ENCODE data around the gene NAALADL2. TPM values are rescaled to one million over a fixed set of nuclear protein-coding genes. Genes with fewer than 3 reads are reported as not detected.
"Not testable (repeated sequence)": the region's sequence is repeated elsewhere in the genome, so short reads cannot be mapped to it uniquely, and the experiment has no call there.

NAALADL2 gene
- total RNA-seq, 5 donors from 2014 or later (not counting 1 experiment from before 2014, with no cell fraction given) = 0.13 to 1.4 (median 0.36) TPM; not detected in 1

DNA sequence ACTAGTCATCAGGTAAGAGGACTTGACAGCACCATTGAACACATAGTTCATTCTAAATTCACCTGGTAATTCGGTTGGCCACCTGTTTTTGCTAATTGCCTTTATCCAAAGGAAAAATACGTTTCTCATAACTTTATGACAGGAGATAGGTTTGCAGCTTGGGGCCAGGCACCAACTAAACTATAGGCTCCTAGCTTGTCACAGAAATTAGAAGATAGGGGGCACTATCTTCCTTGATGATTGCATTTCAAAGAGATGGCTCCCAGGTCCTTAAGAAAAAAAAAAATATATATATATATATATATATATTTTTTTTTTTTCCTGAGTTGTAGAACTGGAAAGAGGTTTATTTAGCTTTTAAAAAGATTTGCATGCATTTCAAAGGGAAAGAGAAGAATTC, 563.6 kb downstream of the NAALADL2 start:
- no peaks in the 10 kb centered on the region for H3K36me3 ChIP-seq (ENCODE audit: control insufficient read depth in 2 of 2, extremely low read depth in 1 of 2, insufficient read depth in 1 of 2, low read length in 1 of 2)
- no peak overlapping the region for H3K4me3 ChIP-seq (ENCODE audit: control insufficient read depth in 1 of 2, extremely low read depth in 1 of 2, low read length in 1 of 2)
- Mint-ChIP-seq H3K27me3 (no peaks in the 10 kb centered on the region), H3K27ac (no peak overlapping the region), H3K4me3 (no peak overlapping the region), H3K4me1 (no peaks in the 10 kb centered on the region), H3K36me3 (no peaks in the 10 kb centered on the region), H3K9me3 (peaks cover 2 to 10% (median 3%) of the 10 kb centered on the region in 3 donors)
- no peaks in the 10 kb centered on the region for H3K4me1 ChIP-seq (ENCODE audit: control insufficient read depth in 1 of 2, extremely low read depth in 1 of 2, insufficient read depth in 2 of 2, low read length in 2 of 2)
- ChIA-PET POLR2A (interaction anchor here in 1 of 2 donors (0.6 kb wide), 1 partner anchor 1042 kb away, joined by 4 read pairs; no protein-coding TSS in a partner anchor), CTCF (interaction anchor here (0.6 to 0.7 kb wide), 4 partner anchors 445 to 1864 kb away, joined by 3 to 6 read pairs (median 4); no protein-coding TSS in a partner anchor)
- ATAC-seq (replicated peaks in 1 of 4) = no peak
- no peak for DNase-seq
- H3K27me3 ChIP-seq (replicated peaks in 1 of 2; ENCODE audit: control insufficient read depth in 2 of 2, extremely low read depth in 1 of 2, insufficient read depth in 2 of 2, low read length in 1 of 2) = no peaks in the 10 kb centered on the region
- no peak overlapping the region for H3K27ac ChIP-seq (ENCODE audit: low read length)
- H3K9me3 ChIP-seq = no peaks in the 10 kb centered on the region
- no CpG with 5 or more reads among the region's 2 CpGs for WGBS (ENCODE audit: insufficient coverage)

GRCh38 chr3:175423848-175424247, 564.7 kb downstream of the NAALADL2 start:
- H3K9me3 ChIP-seq; H3K27me3 Mint-ChIP-seq; H3K4me1 Mint-ChIP-seq; H3K27ac ChIP-seq (ENCODE audit: low read length); DNase-seq; H3K27ac Mint-ChIP-seq; H3K27me3 ChIP-seq (replicated peaks in 1 of 2; ENCODE audit: control insufficient read depth in 2 of 2, extremely low read depth in 1 of 2, insufficient read depth in 2 of 2, low read length in 1 of 2); H3K4me1 ChIP-seq (ENCODE audit: control insufficient read depth in 1 of 2, extremely low read depth in 1 of 2, insufficient read depth in 2 of 2, low read length in 2 of 2); CTCF ChIA-PET; H3K36me3 Mint-ChIP-seq; ATAC-seq (replicated peaks in 1 of 4); POLR2A ChIA-PET; H3K4me3 Mint-ChIP-seq; H3K36me3 ChIP-seq (ENCODE audit: control insufficient read depth in 2 of 2, extremely low read depth in 1 of 2, insufficient read depth in 1 of 2, low read length in 1 of 2); H3K4me3 ChIP-seq (ENCODE audit: control insufficient read depth in 1 of 2, extremely low read depth in 1 of 2, low read length in 1 of 2): not testable (repeated sequence)
- WGBS (ENCODE audit: insufficient coverage) = no CpG with 5 or more reads among the region's 2 CpGs
- peaks cover 2 to 14% (median 3%) of the 10 kb centered on the region in 3 donors for H3K9me3 Mint-ChIP-seq

DNA sequence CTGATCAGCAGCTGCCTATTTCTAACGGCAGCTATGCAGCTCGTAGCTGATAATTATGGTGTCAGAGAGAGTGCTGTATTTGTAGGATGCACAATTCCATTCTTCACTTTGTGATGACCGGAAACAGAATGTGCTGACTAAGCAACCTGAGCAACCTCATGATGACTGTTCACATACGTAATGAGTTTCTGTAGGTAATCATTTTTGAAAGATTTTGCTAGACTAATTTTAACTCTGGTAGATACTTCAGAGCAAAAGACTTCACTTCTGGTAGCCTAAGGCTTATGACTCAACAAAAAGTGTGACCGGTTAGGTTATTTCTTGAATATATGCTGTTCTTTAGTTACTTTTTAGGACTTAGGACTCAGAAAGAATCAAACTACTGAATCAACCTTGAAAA, 567.7 kb downstream of the NAALADL2 start:
- WGBS (ENCODE audit: insufficient coverage) = 67% methylated on average over 2 of the region's 5 CpGs
- H3K4me1 Mint-ChIP-seq = no peaks in the 10 kb centered on the region
- ATAC-seq (replicated peaks in 1 of 4) (no peak), DNase-seq (no peak)
- Histone ChIP-seq H3K27me3 (replicated peaks in 1 of 2; ENCODE audit: control insufficient read depth in 2 of 2, extremely low read depth in 1 of 2, insufficient read depth in 2 of 2, low read length in 1 of 2) (no peaks in the 10 kb centered on the region), H3K4me3 (ENCODE audit: control insufficient read depth in 1 of 2, extremely low read depth in 1 of 2, low read length in 1 of 2) (no peak overlapping the region), H3K27ac (ENCODE audit: low read length) (no peak overlapping the region), H3K36me3 (ENCODE audit: control insufficient read depth in 2 of 2, extremely low read depth in 1 of 2, insufficient read depth in 1 of 2, low read length in 1 of 2) (no peaks in the 10 kb centered on the region), H3K9me3 (no peaks in the 10 kb centered on the region), H3K4me1 (ENCODE audit: control insufficient read depth in 1 of 2, extremely low read depth in 1 of 2, insufficient read depth in 2 of 2, low read length in 2 of 2) (no peaks in the 10 kb centered on the region)
- peaks cover 2 to 7% (median 3%) of the 10 kb centered on the region in 3 donors for H3K9me3 Mint-ChIP-seq
- no peaks in the 10 kb centered on the region for H3K36me3 Mint-ChIP-seq
- ChIA-PET CTCF (no interaction called here), POLR2A (no interaction called here)
- no peaks in the 10 kb centered on the region for H3K27me3 Mint-ChIP-seq
- no peak overlapping the region for H3K4me3 Mint-ChIP-seq
- no peak overlapping the region for H3K27ac Mint-ChIP-seq

DNA sequence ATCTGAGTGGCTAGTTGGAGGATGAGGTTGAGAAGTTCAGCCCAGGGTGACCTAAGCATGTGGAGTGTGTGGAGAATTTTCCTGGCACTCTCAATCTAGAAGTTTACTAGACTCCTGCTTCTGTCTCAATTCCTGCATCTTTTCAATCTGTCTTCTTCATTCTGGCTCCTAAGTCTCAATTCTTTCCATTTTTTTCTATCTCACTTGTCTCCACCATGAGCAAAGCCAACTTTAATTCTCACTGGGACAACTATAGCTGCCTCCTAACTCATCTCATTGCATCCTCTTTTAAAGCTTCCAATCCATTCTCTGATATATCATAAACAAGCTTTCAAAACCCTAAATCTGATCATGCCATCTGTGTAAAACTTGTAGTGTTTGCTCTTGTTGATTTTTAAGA, 569.3 kb downstream of the NAALADL2 start:
- H3K4me1 ChIP-seq (ENCODE audit: control insufficient read depth in 1 of 2, extremely low read depth in 1 of 2, insufficient read depth in 2 of 2, low read length in 2 of 2) = no peaks in the 10 kb centered on the region
- H3K9me3 ChIP-seq = no peaks in the 10 kb centered on the region
- Mint-ChIP-seq H3K9me3 (peaks cover 2 to 8% (median 4%) of the 10 kb centered on the region in 3 donors), H3K27me3 (no peaks in the 10 kb centered on the region), H3K27ac (no peak overlapping the region), H3K4me1 (no peaks in the 10 kb centered on the region), H3K36me3 (no peaks in the 10 kb centered on the region), H3K4me3 (no peak overlapping the region)
- no peak for ATAC-seq (replicated peaks in 1 of 4)
- H3K36me3 ChIP-seq (ENCODE audit: control insufficient read depth in 2 of 2, extremely low read depth in 1 of 2, insufficient read depth in 1 of 2, low read length in 1 of 2) = no peaks in the 10 kb centered on the region
- no peaks in the 10 kb centered on the region for H3K27me3 ChIP-seq (replicated peaks in 1 of 2; ENCODE audit: control insufficient read depth in 2 of 2, extremely low read depth in 1 of 2, insufficient read depth in 2 of 2, low read length in 1 of 2)
- no peak for DNase-seq
- CTCF ChIA-PET = interaction anchor here in 1 of 2 donors (0.6 to 0.9 kb wide), 2 partner anchors 14 to 1653 kb away, joined by 3 read pairs; no protein-coding TSS in a partner anchor
- no peak overlapping the region for H3K27ac ChIP-seq (ENCODE audit: low read length)
- H3K4me3 ChIP-seq (ENCODE audit: control insufficient read depth in 1 of 2, extremely low read depth in 1 of 2, low read length in 1 of 2) = no peak overlapping the region
- POLR2A ChIA-PET = no interaction called here

DNA sequence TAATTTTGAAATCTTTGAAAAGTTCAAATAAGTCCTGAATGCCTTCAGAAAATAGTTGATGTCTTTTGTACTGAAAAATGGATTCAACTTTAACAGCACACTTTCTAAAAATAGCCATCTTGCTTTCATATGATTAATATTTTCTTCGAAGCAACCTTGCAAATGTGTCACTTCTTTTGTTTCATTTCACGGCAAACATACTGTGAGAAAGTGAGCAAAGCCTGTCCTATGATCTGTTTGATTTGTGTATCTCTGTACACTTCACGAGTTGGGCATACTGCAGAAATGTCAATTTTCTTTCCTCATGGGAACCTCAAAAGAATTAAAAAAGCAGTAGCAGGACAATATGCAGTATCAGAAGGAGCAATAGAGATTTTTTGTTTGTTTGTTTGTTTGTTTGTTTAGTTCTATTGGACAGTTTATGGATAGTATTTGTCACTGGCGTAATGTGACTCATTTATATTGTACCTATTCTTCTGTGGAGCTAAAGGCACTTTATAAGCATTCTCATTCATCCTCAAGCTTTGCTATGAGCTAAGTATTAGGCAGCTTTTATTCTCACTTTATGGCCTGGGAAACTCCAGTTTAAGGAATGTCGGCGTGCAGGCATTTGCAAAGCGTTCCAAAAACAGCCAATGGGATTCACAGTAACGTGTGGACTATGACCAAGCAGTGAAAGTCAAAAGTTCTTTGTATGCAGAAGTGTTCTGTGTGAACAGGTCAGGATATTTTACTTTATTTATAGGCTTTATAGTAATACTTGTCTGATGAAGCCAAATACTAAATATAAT, 572.0 kb downstream of the NAALADL2 start:
- no peak overlapping the region for H3K27ac ChIP-seq (ENCODE audit: low read length)
- no peak for ATAC-seq (replicated peaks in 1 of 4)
- no peaks in the 10 kb centered on the region for H3K9me3 ChIP-seq
- H3K27me3 ChIP-seq (replicated peaks in 1 of 2; ENCODE audit: control insufficient read depth in 2 of 2, extremely low read depth in 1 of 2, insufficient read depth in 2 of 2, low read length in 1 of 2) = no peaks in the 10 kb centered on the region
- peaks cover 2 to 5% (median 4%) of the 10 kb centered on the region in 3 donors for H3K9me3 Mint-ChIP-seq
- H3K4me1 Mint-ChIP-seq = no peaks in the 10 kb centered on the region
- no peaks in the 10 kb centered on the region for H3K36me3 Mint-ChIP-seq
- ChIA-PET CTCF (no interaction called here), POLR2A (no interaction called here)
- no peak overlapping the region for H3K27ac Mint-ChIP-seq
- no peak overlapping the region for H3K4me3 ChIP-seq (ENCODE audit: control insufficient read depth in 1 of 2, extremely low read depth in 1 of 2, low read length in 1 of 2)
- H3K4me3 Mint-ChIP-seq = no peak overlapping the region
- 55% methylated on average over 3 of the region's 8 CpGs for WGBS (ENCODE audit: insufficient coverage)
- no peaks in the 10 kb centered on the region for H3K4me1 ChIP-seq (ENCODE audit: control insufficient read depth in 1 of 2, extremely low read depth in 1 of 2, insufficient read depth in 2 of 2, low read length in 2 of 2)
- no peaks in the 10 kb centered on the region for H3K27me3 Mint-ChIP-seq
- DNase-seq = no peak
- no peaks in the 10 kb centered on the region for H3K36me3 ChIP-seq (ENCODE audit: control insufficient read depth in 2 of 2, extremely low read depth in 1 of 2, insufficient read depth in 1 of 2, low read length in 1 of 2)

DNA sequence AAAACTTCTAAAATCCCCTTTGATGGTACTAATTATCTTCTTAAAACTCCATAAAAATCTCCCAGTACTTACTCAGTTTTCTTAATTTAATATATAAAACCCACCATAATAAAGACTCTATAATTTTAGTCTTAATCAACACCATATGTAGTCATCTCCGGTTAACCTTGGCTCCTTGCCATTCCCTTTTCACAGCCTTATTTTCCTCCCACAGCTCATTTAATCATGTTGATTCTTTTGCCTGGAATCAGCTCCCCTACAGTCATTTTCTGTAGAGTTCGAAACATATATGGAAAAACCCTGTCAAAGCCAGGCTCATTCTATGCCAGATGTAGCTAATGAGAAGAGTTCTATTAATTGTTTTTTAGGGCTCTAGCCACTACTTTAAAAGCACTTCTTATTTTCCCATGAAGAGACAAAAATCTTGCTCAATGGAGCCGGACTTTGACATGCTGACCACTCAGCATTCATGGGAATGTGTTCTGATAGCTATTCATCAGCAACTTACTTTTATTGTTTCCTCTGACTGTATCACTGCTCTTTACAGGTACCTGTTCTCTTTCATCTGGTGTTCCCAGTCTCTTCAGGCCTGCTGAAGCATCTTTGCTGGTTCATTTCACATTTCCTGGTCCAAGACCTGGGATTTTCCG, 573.4 kb downstream of the NAALADL2 start:
- ChIA-PET POLR2A (no interaction called here), CTCF (no interaction called here)
- Histone ChIP-seq H3K4me1 (ENCODE audit: control insufficient read depth in 1 of 2, extremely low read depth in 1 of 2, insufficient read depth in 2 of 2, low read length in 2 of 2) (no peaks in the 10 kb centered on the region), H3K27me3 (replicated peaks in 1 of 2; ENCODE audit: control insufficient read depth in 2 of 2, extremely low read depth in 1 of 2, insufficient read depth in 2 of 2, low read length in 1 of 2) (no peaks in the 10 kb centered on the region), H3K9me3 (no peaks in the 10 kb centered on the region), H3K36me3 (ENCODE audit: control insufficient read depth in 2 of 2, extremely low read depth in 1 of 2, insufficient read depth in 1 of 2, low read length in 1 of 2) (no peaks in the 10 kb centered on the region), H3K4me3 (ENCODE audit: control insufficient read depth in 1 of 2, extremely low read depth in 1 of 2, low read length in 1 of 2) (no peak overlapping the region), H3K27ac (ENCODE audit: low read length) (no peak overlapping the region)
- Mint-ChIP-seq H3K27ac (no peak overlapping the region), H3K4me1 (no peaks in the 10 kb centered on the region), H3K36me3 (no peaks in the 10 kb centered on the region), H3K9me3 (peaks cover 2 to 5% (median 4%) of the 10 kb centered on the region in 3 donors), H3K27me3 (no peaks in the 10 kb centered on the region), H3K4me3 (no peak overlapping the region)
- ATAC-seq (replicated peaks in 1 of 4) (no peak), DNase-seq (no peak)
- whole genome bisulfite sequencing (ENCODE audit: insufficient coverage) = 78% methylated on average over 3 of the region's 4 CpGs
